ENCODE measurements around the gene SERPIND1. TPM values are rescaled to one million over a fixed set of nuclear protein-coding genes. Genes with fewer than 3 reads are reported as not detected.

Gene SERPIND1
- total and polyA plus RNA-seq, 2 donors (not counting 1 experiment from before 2014, with no cell fraction given), result not detected

DNA sequence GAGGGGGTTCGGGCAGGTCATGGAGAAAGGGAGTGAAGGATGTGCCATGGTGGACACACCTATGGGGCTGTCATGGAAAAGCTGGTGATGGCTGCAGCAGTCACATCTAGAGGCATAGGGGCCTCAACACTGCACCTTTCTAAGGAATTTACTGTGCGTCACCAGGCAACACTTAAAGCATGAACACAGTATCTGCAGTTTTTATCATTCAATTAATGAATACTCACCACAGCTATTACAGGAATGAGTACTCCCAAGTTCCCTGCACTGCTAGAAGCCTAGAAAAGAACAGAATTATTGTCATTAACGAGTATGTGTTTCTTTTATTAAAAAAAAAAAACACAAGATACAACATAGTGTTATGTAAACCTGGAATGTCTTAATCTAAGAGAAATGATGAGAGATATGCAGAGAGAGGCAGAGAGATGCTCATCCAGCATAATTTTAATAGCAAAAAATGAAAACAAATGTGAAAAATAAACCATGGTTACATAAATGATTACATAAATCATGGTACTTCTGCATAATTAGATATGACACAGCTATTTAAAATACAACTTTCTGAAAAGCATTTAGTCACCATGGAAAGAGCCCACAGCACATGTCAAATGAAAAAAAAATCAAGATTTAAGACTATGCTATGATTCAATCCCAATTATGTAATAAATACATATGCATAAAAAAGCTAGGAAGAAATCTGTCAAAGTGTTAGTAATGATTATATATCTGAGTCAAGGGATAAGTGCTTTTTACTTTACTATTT is 19.2 kb downstream of the SERPIND1 start:
- 90% methylated on average over 2 of the region's 3 CpGs for WGBS (ENCODE audit: insufficient coverage)
- H2AFZ ChIP-seq (ENCODE audit: insufficient read depth, low read depth, low read length, poor library complexity, severe bottlenecking), result no peak overlapping the region
- H3K4me3 ChIP-seq (ENCODE audit: control extremely low read depth in 1 of 5, extremely low read depth in 1 of 5, insufficient read depth in 1 of 5, low read depth in 2 of 5, low read length in 4 of 5), result no peak overlapping the region
- no peaks in the 10 kb centered on the region for H3K79me2 ChIP-seq (ENCODE audit: control insufficient read depth, insufficient read depth, low read length)
- no peak overlapping the region for H3K4me2 ChIP-seq (replicated peaks; ENCODE audit: low read depth, low read length, poor library complexity, severe bottlenecking)
- no peak overlapping the region for H3K9ac ChIP-seq (ENCODE audit: low read length)
- ATAC-seq (ENCODE audit: low read depth), result no peak
- intact Hi-C loops (cut with micrococcal nuclease), result no loop called here
- no peak overlapping the region for H3K4me3 Mint-ChIP-seq
- no peak for DNase-seq
- H4K20me1 ChIP-seq (ENCODE audit: control insufficient read depth, insufficient read depth, low read length, poor library complexity, severe bottlenecking), result no peaks in the 10 kb centered on the region
- ChIA-PET POLR2A (no interaction called here), CTCF (interaction anchor here (0.6 to 1.9 kb wide), 3 partner anchors 9 to 187 kb away, joined by 3 to 11 read pairs (median 4); no protein-coding TSS in a partner anchor)
- no peaks in the 10 kb centered on the region for H3K4me1 ChIP-seq (ENCODE audit: control insufficient read depth in 2 of 2, insufficient read depth in 2 of 2, low read length in 2 of 2)
- no peaks in the 10 kb centered on the region for H3K9me3 ChIP-seq (ENCODE audit: control extremely low read depth in 1 of 3, control insufficient read depth in 2 of 3, insufficient read depth in 1 of 3, low read length in 2 of 3)
- no peak overlapping the region for H3K27ac Mint-ChIP-seq
- no peaks in the 10 kb centered on the region for H3K9me3 Mint-ChIP-seq (ENCODE audit: insufficient read depth)
- H3K27me3 ChIP-seq (replicated peaks in 1 of 4; ENCODE audit: control extremely low read depth in 1 of 4, control insufficient read depth in 3 of 4, insufficient read depth in 4 of 4, low read length in 3 of 4), result no peaks in the 10 kb centered on the region
- H3K4me1 Mint-ChIP-seq, result peaks cover 2% of the 10 kb centered on the region
- H3K27ac ChIP-seq (ENCODE audit: low read length in 2 of 2), result no peak overlapping the region
- TF ChIP-seq EZH2 (IDR thresholded peaks at IDR 0.05; ENCODE audit: borderline replicate concordance, insufficient read depth, low read depth, low read length, poor library complexity, severe bottlenecking), result no peak
- TF ChIP-seq, protein P1, sequence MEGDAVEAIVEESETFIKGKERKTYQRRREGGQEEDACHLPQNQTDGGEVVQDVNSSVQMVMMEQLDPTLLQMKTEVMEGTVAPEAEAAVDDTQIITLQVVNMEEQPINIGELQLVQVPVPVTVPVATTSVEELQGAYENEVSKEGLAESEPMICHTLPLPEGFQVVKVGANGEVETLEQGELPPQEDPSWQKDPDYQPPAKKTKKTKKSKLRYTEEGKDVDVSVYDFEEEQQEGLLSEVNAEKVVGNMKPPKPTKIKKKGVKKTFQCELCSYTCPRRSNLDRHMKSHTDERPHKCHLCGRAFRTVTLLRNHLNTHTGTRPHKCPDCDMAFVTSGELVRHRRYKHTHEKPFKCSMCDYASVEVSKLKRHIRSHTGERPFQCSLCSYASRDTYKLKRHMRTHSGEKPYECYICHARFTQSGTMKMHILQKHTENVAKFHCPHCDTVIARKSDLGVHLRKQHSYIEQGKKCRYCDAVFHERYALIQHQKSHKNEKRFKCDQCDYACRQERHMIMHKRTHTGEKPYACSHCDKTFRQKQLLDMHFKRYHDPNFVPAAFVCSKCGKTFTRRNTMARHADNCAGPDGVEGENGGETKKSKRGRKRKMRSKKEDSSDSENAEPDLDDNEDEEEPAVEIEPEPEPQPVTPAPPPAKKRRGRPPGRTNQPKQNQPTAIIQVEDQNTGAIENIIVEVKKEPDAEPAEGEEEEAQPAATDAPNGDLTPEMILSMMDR (IDR thresholded peaks at IDR 0.05), result no peak
- peaks cover 3 to 63% of the 10 kb centered on the region in 2 experiments for H3K36me3 ChIP-seq (replicated peaks in 1 of 2; ENCODE audit: control extremely low read depth in 1 of 2, control insufficient read depth in 1 of 2, extremely low read depth in 1 of 2, insufficient read depth in 2 of 2, low read length in 1 of 2)
- no peaks in the 10 kb centered on the region for H3K27me3 Mint-ChIP-seq
